Mesothelial cell of epicardium (in vitro differentiated cells): ENCODE data around the gene NUP37. TPM values are rescaled to one million over a fixed set of nuclear protein-coding genes. Genes with fewer than 3 reads are reported as not detected.
"Not testable (repeated sequence)": the region's sequence is repeated elsewhere in the genome, so short reads cannot be mapped to it uniquely, and the experiment has no call there.

Experiments
- DNase-seq, 2 experiments: peaks; one replicate each; pipeline ENCODE4 v3.0.0; 2021; ENCODE audit warnings: low spot score in 2 of 2; ENCODE audit not compliant: unreplicated experiment in 2 of 2
- H3K27ac Mint-ChIP-seq: 2 replicates; pipeline ENCODE4 v1.8.0; 2021; ENCODE audit warnings: mixed read lengths
- H3K27me3 Mint-ChIP-seq: 2 replicates; pipeline ENCODE4 v1.8.0; 2021; ENCODE audit warnings: low read depth, mixed read lengths
- H3K36me3 Mint-ChIP-seq: 2 replicates; pipeline ENCODE4 v1.8.0; 2021; ENCODE audit warnings: mixed read lengths
- H3K4me1 Mint-ChIP-seq: 2 replicates; pipeline ENCODE4 v1.8.0; 2021; ENCODE audit warnings: mixed read lengths
- H3K4me3 Mint-ChIP-seq: 2 replicates; pipeline ENCODE4 v1.8.0; 2021; ENCODE audit warnings: mild to moderate bottlenecking, moderate library complexity, mixed read lengths
- H3K9me3 Mint-ChIP-seq: 2 replicates; pipeline ENCODE4 v1.8.0; 2021; ENCODE audit warnings: mixed read lengths
- CTCF ChIP-seq: fragments of 200-600 bp; sonication (generic); IDR thresholded peaks from one replicate; pipeline ENCODE4 v1.5.0; 2021; ENCODE audit warnings: antibody characterized with exemption; ENCODE audit not compliant: unreplicated experiment
- total RNA-seq: library from RNA; stranded (reverse); gene quantifications from 3 replicates; pipeline ENCODE4 v1.2.1, GENCODE V29; 2021

The NUP37 gene
- 32.4 to 35.2 TPM (median 33.8 TPM) in 3 replicates for total RNA-seq

GRCh38 chr12:102119674-102120563 lies at the start of gene NUP37, which contains the start of gene PARPBP:
TSS of gene NUP37 (minus strand) at chr12:102120114. CDS start at chr12:102118518, 1,596 bp downstream.
TSS of gene PARPBP (plus strand) at chr12:102120183. CDS start at chr12:102123889, 3,706 bp downstream.
- peak within 1 kb of the TSS; percentile 96 for H3K27ac Mint-ChIP-seq
- peak within 1 kb of the TSS; percentile 87 for H3K4me3 Mint-ChIP-seq
- no peaks in the 10 kb centered on the region for H3K27me3 Mint-ChIP-seq
- peaks cover 13% of the 10 kb centered on the region for H3K36me3 Mint-ChIP-seq
- H3K9me3 Mint-ChIP-seq, result no peaks in the 10 kb centered on the region
- no peak for TF ChIP-seq CTCF
- H3K4me1 Mint-ChIP-seq, result peaks cover 12% of the 10 kb centered on the region
- DNase-seq, result peak; percentile 81 to 93

GRCh38 chr12:102167821-102168604 lies 48.1 kb upstream of the NUP37 start:
- no peaks in the 10 kb centered on the region for H3K27me3 Mint-ChIP-seq
- H3K27ac Mint-ChIP-seq, result no peak overlapping the region
- TF ChIP-seq CTCF, result no peak
- DNase-seq, result no peak
- H3K36me3 Mint-ChIP-seq, result peaks cover 9% of the 10 kb centered on the region
- peaks cover 11% of the 10 kb centered on the region for H3K9me3 Mint-ChIP-seq
- no peak overlapping the region for H3K4me3 Mint-ChIP-seq
- H3K4me1 Mint-ChIP-seq, result peaks cover 4% of the 10 kb centered on the region

GRCh38 chr12:102163383-102163782 lies 43.5 kb upstream of the NUP37 start:
- Mint-ChIP-seq H3K36me3 (peaks cover 12% of the 10 kb centered on the region), H3K9me3 (peaks cover 11% of the 10 kb centered on the region), H3K27ac (no peak overlapping the region), H3K27me3 (no peaks in the 10 kb centered on the region), H3K4me1 (no peaks in the 10 kb centered on the region), H3K4me3 (no peak overlapping the region)
- no peak for TF ChIP-seq CTCF
- DNase-seq, result no peak

GRCh38 chr12:102155206-102155605 lies 35.3 kb upstream of the NUP37 start:
- H3K4me1 Mint-ChIP-seq, H3K27ac Mint-ChIP-seq, H3K4me3 Mint-ChIP-seq, H3K9me3 Mint-ChIP-seq, DNase-seq, H3K27me3 Mint-ChIP-seq: not testable (repeated sequence)
- H3K36me3 Mint-ChIP-seq, result peaks cover 18% of the 10 kb centered on the region

- H3K4me3 Mint-ChIP-seq, H3K27me3 Mint-ChIP-seq, DNase-seq, H3K27ac Mint-ChIP-seq, H3K9me3 Mint-ChIP-seq, H3K4me1 Mint-ChIP-seq: not testable (repeated sequence)
- H3K36me3 Mint-ChIP-seq, result peaks cover 16% of the 10 kb centered on the region
Observed at GRCh38 chr12:102147062-102147587, 27.2 kb upstream of the NUP37 start.

GRCh38 chr12:102144221-102144620 lies 24.3 kb upstream of the NUP37 start:
- Mint-ChIP-seq H3K4me3 (no peak overlapping the region), H3K4me1 (no peaks in the 10 kb centered on the region), H3K27ac (no peak overlapping the region), H3K9me3 (peaks cover 22% of the 10 kb centered on the region), H3K36me3 (peaks cover 39% of the 10 kb centered on the region), H3K27me3 (no peaks in the 10 kb centered on the region)
- DNase-seq, result no peak
- TF ChIP-seq CTCF, result no peak

GRCh38 chr12:102142866-102143373 lies 23.0 kb upstream of the NUP37 start:
- H3K9me3 Mint-ChIP-seq, result peaks cover 26% of the 10 kb centered on the region
- DNase-seq, H3K4me1 Mint-ChIP-seq, H3K27me3 Mint-ChIP-seq, H3K4me3 Mint-ChIP-seq, H3K27ac Mint-ChIP-seq: not testable (repeated sequence)
- H3K36me3 Mint-ChIP-seq, result peaks cover 50% of the 10 kb centered on the region

GRCh38 chr12:102137619-102138018 lies 17.7 kb upstream of the NUP37 start:
- not testable (repeated sequence) for H3K27me3 Mint-ChIP-seq, H3K4me1 Mint-ChIP-seq, H3K27ac Mint-ChIP-seq, DNase-seq, H3K4me3 Mint-ChIP-seq
- H3K9me3 Mint-ChIP-seq, result peaks cover 30% of the 10 kb centered on the region
- H3K36me3 Mint-ChIP-seq, result peaks cover 50% of the 10 kb centered on the region

- H3K36me3 Mint-ChIP-seq, result peaks cover 41% of the 10 kb centered on the region
- not testable (repeated sequence) for H3K27ac Mint-ChIP-seq, H3K4me3 Mint-ChIP-seq, H3K4me1 Mint-ChIP-seq, H3K27me3 Mint-ChIP-seq, DNase-seq
- peaks cover 32% of the 10 kb centered on the region for H3K9me3 Mint-ChIP-seq
Observed at GRCh38 chr12:102131442-102131841, 11.5 kb upstream of the NUP37 start.
